HepG2 (cell line): Measurements from ENCODE around the gene KIF3A. TPM values are rescaled to one million over a fixed set of nuclear protein-coding genes. Genes with fewer than 3 reads are reported as not detected.

ENCODE experiments used
- AHR ChIP-seq: IDR thresholded peaks from 2 replicates; pipeline ENCODE4 v1.6.1; 2018; ENCODE audit warnings: missing genetic modification reagents, missing compliant biosample characterization
- CC2D1A ChIP-seq: sonication (generic); formaldehyde crosslinking; IDR thresholded peaks from 2 replicates; pipeline ENCODE4 v1.8.1; 2023; ENCODE audit warnings: mild to moderate bottlenecking, missing genetic modification reagents
- CREM ChIP-seq, 2 experiments: sonication (generic) in 1 of 2; formaldehyde crosslinking in 1 of 2; IDR thresholded peaks; 2 replicates each; pipeline versions ENCODE4 v1.4.0 to v1.6.1; 2016 to 2020; ENCODE audit warnings: antibody characterized with exemption in 1 of 2, mild to moderate bottlenecking in 1 of 2, missing genetic modification reagents in 1 of 2
- ELF4 ChIP-seq: sonication (generic); formaldehyde crosslinking; IDR thresholded peaks from 2 replicates; pipeline ENCODE4 v1.5.0; 2020; ENCODE audit warnings: missing genetic modification reagents, mild to moderate bottlenecking, moderate library complexity, borderline replicate concordance
- HNRNPK ChIP-seq: fragments of 200-400 bp; formaldehyde crosslinking; IDR thresholded peaks from 2 replicates; pipeline ENCODE4 v1.6.1; 2018; ENCODE audit warnings: low read length, low read depth, moderate library complexity, mild to moderate bottlenecking; ENCODE audit not compliant: poor library complexity, severe bottlenecking
- MED13 ChIP-seq: sonication (generic); formaldehyde crosslinking; IDR thresholded peaks from 2 replicates; pipeline ENCODE4 v1.5.0; 2020; ENCODE audit warnings: missing genetic modification reagents
- RFXANK ChIP-seq: IDR thresholded peaks from 2 replicates; pipeline ENCODE4 v1.6.1; 2016
- RXRA ChIP-seq: sonication (generic); formaldehyde crosslinking; IDR thresholded peaks from 2 replicates; pipeline ENCODE4 v1.5.1; 2020; ENCODE audit warnings: missing genetic modification reagents
- SRSF1 ChIP-seq: fragments of 200-400 bp; formaldehyde crosslinking; optimal IDR thresholded peaks from 2 replicates; pipeline ENCODE3; 2017; ENCODE audit warnings: mild to moderate bottlenecking, low read depth, low read length, moderate library complexity
- TEAD3 ChIP-seq: optimal IDR thresholded peaks from 2 replicates; pipeline ENCODE3; 2016; ENCODE audit warnings: borderline replicate concordance
- YEATS2 ChIP-seq: sonication (generic); formaldehyde crosslinking; IDR thresholded peaks from 2 replicates; pipeline ENCODE4 v1.4.0; 2020; ENCODE audit warnings: missing genetic modification reagents, borderline replicate concordance
- ZNF737 ChIP-seq: sonication (generic); formaldehyde crosslinking; IDR thresholded peaks from 2 replicates; pipeline ENCODE4 v1.5.0; 2020; ENCODE audit warnings: missing genetic modification reagents, mild to moderate bottlenecking, borderline replicate concordance
- polyA plus RNA-seq, 8 experiments: library from polyadenylated mRNA; depleted of rRNA in 3 of 8; stranded (reverse) in 7 of 8; unstranded in 1 of 8; fragments of >200 nt; fragmentation: Illumina TruSeq in 4 of 8; extraction: Trizol in 4 of 8; gene quantifications; 2 replicates each; pipeline versions ENCODE4 v1.2.1 to v1.2.3, GENCODE V29; 2011 to 2016; ENCODE audit warnings: low read depth in 4 of 8, missing spikeins in 1 of 8, mixed read lengths in 1 of 8; ENCODE audit not compliant: insufficient read depth in 1 of 8
- total RNA-seq, 5 experiments: library from RNA; depleted of rRNA; stranded (reverse); fragments of >200 nt; fragmentation: Illumina TruSeq; extraction: Trizol; gene quantifications; 2 replicates each; pipeline ENCODE4 v1.2.3, GENCODE V29; 2016; ENCODE audit warnings: low read depth in 1 of 5
- TF ChIP-seq, protein P1 (sequence below): sonication (generic); formaldehyde crosslinking; IDR thresholded peaks from one replicate; pipeline ENCODE4 v1.5.1; 2020; ENCODE audit warnings: mild to moderate bottlenecking, missing genetic modification reagents; ENCODE audit errors: not compliant biosample characterization
- TF ChIP-seq, protein P2 (sequence below): sonication (generic); formaldehyde crosslinking; IDR thresholded peaks from 2 replicates; pipeline ENCODE4 v1.4.0; 2020; ENCODE audit warnings: mild to moderate bottlenecking, missing genetic modification reagents
- TF ChIP-seq, protein P3 (sequence below): sonication (generic); formaldehyde crosslinking; IDR thresholded peaks from 2 replicates; pipeline ENCODE4 v1.4.0; 2020; ENCODE audit warnings: missing genetic modification reagents, borderline replicate concordance

KIF3A gene
- total and polyA plus RNA-seq, 2 of the 13 experiments (the other 11 are each of a cell fraction or from before 2014, with no cell fraction given): 2.3 to 8.4 TPM

- TF ChIP-seq, protein P1, sequence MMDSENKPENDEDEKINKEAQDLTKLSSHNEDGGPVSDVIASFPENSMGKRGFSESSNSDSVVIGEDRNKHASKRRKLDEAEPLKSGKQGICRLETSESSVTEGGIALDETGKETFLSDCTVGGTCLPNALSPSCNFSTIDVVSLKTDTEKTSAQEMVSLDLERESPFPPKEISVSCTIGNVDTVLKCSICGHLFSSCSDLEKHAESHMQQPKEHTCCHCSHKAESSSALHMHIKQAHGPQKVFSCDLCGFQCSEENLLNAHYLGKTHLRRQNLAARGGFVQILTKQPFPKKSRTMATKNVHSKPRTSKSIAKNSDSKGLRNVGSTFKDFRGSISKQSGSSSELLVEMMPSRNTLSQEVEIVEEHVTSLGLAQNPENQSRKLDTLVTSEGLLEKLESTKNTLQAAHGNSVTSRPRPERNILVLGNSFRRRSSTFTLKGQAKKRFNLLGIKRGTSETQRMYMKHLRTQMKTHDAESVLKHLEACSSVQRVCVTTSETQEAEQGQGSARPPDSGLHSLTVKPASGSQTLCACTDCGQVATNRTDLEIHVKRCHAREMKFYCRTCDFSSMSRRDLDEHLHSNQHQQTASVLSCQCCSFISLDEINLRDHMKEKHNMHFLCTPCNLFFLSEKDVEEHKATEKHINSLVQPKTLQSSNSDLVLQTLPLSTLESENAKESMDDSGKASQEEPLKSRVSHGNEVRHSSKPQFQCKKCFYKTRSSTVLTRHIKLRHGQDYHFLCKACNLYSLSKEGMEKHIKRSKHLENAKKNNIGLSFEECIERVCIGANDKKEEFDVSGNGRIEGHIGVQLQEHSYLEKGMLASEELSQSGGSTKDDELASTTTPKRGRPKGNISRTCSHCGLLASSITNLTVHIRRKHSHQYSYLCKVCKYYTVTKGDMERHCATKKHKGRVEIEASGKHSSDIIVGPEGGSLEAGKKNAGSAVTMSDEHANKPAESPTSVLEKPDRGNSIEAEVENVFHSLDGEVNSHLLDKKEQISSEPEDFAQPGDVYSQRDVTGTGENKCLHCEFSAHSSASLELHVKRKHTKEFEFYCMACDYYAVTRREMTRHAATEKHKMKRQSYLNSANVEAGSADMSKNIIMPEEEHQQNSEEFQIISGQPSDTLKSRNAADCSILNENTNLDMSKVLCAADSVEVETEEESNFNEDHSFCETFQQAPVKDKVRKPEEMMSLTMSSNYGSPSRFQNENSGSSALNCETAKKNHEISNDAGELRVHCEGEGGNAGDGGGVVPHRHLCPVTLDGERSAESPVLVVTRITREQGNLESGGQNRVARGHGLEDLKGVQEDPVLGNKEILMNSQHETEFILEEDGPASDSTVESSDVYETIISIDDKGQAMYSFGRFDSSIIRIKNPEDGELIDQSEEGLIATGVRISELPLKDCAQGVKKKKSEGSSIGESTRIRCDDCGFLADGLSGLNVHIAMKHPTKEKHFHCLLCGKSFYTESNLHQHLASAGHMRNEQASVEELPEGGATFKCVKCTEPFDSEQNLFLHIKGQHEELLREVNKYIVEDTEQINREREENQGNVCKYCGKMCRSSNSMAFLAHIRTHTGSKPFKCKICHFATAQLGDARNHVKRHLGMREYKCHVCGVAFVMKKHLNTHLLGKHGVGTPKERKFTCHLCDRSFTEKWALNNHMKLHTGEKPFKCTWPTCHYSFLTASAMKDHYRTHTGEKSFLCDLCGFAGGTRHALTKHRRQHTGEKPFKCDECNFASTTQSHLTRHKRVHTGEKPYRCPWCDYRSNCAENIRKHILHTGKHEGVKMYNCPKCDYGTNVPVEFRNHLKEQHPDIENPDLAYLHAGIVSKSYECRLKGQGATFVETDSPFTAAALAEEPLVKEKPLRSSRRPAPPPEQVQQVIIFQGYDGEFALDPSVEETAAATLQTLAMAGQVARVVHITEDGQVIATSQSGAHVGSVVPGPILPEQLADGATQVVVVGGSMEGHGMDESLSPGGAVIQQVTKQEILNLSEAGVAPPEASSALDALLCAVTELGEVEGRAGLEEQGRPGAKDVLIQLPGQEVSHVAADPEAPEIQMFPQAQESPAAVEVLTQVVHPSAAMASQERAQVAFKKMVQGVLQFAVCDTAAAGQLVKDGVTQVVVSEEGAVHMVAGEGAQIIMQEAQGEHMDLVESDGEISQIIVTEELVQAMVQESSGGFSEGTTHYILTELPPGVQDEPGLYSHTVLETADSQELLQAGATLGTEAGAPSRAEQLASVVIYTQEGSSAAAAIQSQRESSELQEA (CRISPR knock-in tag): no peak
- TF ChIP-seq ELF4 (CRISPR knock-in tag) (no peak), RFXANK (CRISPR knock-in tag) (no peak), MED13 (CRISPR knock-in tag) (no peak), ZNF737 (no peak), RXRA (CRISPR knock-in tag) (peak; percentile 8; the same call in 1 of the 2 replicates), AHR (CRISPR knock-in tag) (no peak; the same call in 1 of the 2 replicates), HNRNPK (peak; percentile 22), YEATS2 (CRISPR knock-in tag) (peak; percentile 58; the same call in 1 of the 2 replicates), TEAD3 (CRISPR knock-in tag) (peak; percentile 87), CC2D1A (no peak), SRSF1 (no peak), CREM (IDR thresholded peaks at IDR 0.05) (no peak), CREM (CRISPR knock-in tag; IDR thresholded peaks at IDR 0.05) (no peak)
- TF ChIP-seq, protein P2, sequence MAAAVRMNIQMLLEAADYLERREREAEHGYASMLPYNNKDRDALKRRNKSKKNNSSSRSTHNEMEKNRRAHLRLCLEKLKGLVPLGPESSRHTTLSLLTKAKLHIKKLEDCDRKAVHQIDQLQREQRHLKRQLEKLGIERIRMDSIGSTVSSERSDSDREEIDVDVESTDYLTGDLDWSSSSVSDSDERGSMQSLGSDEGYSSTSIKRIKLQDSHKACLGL: peak; percentile 86; the same call in 1 of the 2 replicates
- TF ChIP-seq, protein P3, sequence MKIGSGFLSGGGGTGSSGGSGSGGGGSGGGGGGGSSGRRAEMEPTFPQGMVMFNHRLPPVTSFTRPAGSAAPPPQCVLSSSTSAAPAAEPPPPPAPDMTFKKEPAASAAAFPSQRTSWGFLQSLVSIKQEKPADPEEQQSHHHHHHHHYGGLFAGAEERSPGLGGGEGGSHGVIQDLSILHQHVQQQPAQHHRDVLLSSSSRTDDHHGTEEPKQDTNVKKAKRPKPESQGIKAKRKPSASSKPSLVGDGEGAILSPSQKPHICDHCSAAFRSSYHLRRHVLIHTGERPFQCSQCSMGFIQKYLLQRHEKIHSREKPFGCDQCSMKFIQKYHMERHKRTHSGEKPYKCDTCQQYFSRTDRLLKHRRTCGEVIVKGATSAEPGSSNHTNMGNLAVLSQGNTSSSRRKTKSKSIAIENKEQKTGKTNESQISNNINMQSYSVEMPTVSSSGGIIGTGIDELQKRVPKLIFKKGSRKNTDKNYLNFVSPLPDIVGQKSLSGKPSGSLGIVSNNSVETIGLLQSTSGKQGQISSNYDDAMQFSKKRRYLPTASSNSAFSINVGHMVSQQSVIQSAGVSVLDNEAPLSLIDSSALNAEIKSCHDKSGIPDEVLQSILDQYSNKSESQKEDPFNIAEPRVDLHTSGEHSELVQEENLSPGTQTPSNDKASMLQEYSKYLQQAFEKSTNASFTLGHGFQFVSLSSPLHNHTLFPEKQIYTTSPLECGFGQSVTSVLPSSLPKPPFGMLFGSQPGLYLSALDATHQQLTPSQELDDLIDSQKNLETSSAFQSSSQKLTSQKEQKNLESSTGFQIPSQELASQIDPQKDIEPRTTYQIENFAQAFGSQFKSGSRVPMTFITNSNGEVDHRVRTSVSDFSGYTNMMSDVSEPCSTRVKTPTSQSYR: no peak
These were observed at the start of gene KIF3A (continued) for GRCh38 chr5:132736853-132737833.
